ENCODE data around the gene HES5. TPM values are rescaled to one million over a fixed set of nuclear protein-coding genes. Genes with fewer than 3 reads are reported as not detected.
"Not testable (repeated sequence)": the region's sequence is repeated elsewhere in the genome, so short reads cannot be mapped to it uniquely, and the experiment has no call there.

Gene HES5
- total and polyA plus RNA-seq, 2 experiments from 2014 or later: not detected

DNA sequence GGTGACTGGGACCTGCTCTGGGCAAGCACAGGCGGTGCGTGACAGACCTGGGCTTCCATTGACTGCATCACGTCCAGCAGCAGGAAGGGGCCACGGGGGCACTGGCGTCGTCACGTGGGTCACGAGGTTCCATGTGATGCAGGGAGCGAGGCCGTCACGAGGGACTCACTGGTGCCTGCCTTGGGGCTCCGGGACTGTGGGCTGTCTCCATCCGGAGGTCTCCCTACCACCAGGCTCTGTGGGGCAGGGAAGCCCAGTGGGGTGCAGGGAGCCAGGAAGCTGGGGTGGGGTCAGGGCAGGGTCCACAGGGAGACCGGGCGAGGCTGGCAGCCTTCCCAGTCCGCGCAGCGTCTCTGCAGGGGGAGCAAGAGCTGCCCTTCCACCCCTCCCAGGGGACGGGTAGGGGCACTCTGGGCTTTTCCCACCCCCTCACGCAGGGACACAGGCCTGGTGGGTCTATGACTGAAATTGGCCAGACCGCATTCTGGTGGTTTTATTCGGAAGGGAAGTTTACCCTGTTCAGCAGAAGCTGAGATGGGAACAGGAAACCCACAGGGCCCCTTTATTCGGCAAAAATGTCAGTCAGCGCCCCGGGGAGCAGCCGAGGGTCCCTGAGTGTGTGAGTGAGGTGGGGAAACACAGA, 25.7 kb upstream of the HES5 start:
- peak overlapping the region; percentile 79 for H3K9ac ChIP-seq
- no peak overlapping the region; the same call in 1 of the 2 replicates for H3K27ac ChIP-seq
- no peaks in the 10 kb centered on the region for H3K79me2 ChIP-seq (ENCODE audit: insufficient read depth)
- peak overlapping the region; percentile 69 for H3K4me2 ChIP-seq (ENCODE audit: unreplicated experiment)
- no peaks in the 10 kb centered on the region for H4K20me1 ChIP-seq (ENCODE audit: insufficient read depth)
- no peaks in the 10 kb centered on the region for H3F3A ChIP-seq (ENCODE audit: insufficient read depth)
- H3K36me3 ChIP-seq (ENCODE audit: low read depth): no peaks in the 10 kb centered on the region
- peak overlapping the region; percentile 74 for H3K4me3 ChIP-seq
- WGBS, 2 experiments (ENCODE audit: low coverage in 1 of 2, low lambda C conversion rate in 2 of 2, missing lambda C conversion rate in 2 of 2): 4 to 5% methylated on average over 20 to 26 of the region's 26 CpGs
- in situ Hi-C loops (cut with MboI): no loop called here
- no peaks in the 10 kb centered on the region for H3K27me3 ChIP-seq (replicated peaks; ENCODE audit: insufficient read depth)
- 0 out of 2 replicates have a peak, but pooled peaks cover 5% of the 10 kb centered on the region for H3K4me1 ChIP-seq (ENCODE audit: insufficient read depth)
- H3K9me3 ChIP-seq (ENCODE audit: low read depth): no peaks in the 10 kb centered on the region
- DNase-seq: peak; percentile 73
- TF ChIP-seq EZH2phosphoT487 (IDR thresholded peaks at IDR 0.05; ENCODE audit: insufficient read depth, low read depth): no peak
- TF ChIP-seq EZH2 (IDR thresholded peaks at IDR 0.05; ENCODE audit: insufficient read depth, poor library complexity, severe bottlenecking): no peak
- H2AFZ ChIP-seq: peak overlapping the region; percentile 92
- no peaks in the 10 kb centered on the region for H3K9me2 ChIP-seq (ENCODE audit: insufficient read depth)

DNA sequence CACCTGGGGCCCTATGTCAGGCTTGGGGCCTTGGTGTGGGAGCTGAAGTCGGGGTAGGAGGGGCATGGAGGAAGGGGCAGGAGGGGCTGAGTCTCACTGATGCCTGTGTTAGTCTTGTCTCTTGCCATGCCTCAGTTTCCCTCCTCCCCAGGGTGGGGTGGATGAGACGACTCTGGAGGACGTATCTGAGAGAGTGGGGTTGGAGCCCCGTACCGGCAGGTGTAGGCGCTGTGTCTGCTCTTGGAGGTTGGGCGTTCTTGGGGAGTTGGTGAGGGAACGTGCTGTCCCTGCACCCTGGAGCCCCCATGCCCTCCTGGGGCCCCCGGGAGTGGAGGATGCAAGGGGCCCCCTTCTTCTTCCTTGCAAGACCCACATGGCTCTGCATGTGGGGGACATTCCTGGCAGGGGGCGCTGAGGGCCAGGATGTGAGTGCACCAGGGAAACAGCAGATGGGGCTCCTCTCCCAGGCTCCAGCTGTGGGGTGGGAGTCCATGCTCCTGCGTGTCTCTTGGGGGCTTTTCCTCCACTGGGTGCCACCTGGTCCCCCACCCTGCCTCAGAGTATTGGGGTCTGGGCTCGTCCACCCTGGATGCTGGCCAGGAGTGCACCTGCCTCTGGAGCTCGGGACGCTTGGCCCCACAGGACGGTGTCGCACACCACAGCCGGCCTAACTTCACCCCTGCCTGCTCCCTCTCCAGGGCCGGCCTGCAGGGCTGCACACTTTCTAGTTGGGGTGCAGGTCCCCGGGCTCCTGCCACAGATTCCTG, 24.7 kb upstream of the HES5 start:
- Histone ChIP-seq H3K27ac (no peak overlapping the region), H3K4me1 (ENCODE audit: insufficient read depth) (0 out of 2 replicates have a peak, but pooled peaks cover 5% of the 10 kb centered on the region), H3K9me3 (ENCODE audit: low read depth) (no peaks in the 10 kb centered on the region), H3K36me3 (ENCODE audit: low read depth) (no peaks in the 10 kb centered on the region), H3K79me2 (ENCODE audit: insufficient read depth) (no peaks in the 10 kb centered on the region), H3K4me3 (no peak overlapping the region), H3K9ac (no peak overlapping the region), H4K20me1 (ENCODE audit: insufficient read depth) (no peaks in the 10 kb centered on the region), H3K9me2 (ENCODE audit: insufficient read depth) (no peaks in the 10 kb centered on the region), H3F3A (ENCODE audit: insufficient read depth) (no peaks in the 10 kb centered on the region), H3K4me2 (ENCODE audit: unreplicated experiment) (no peak overlapping the region), H2AFZ (no peak overlapping the region), H3K27me3 (replicated peaks; ENCODE audit: insufficient read depth) (no peaks in the 10 kb centered on the region)
- in situ Hi-C loops (cut with MboI): no loop called here
- no peak for DNase-seq
- no peak for TF ChIP-seq EZH2 (IDR thresholded peaks at IDR 0.05; ENCODE audit: insufficient read depth, poor library complexity, severe bottlenecking)
- TF ChIP-seq EZH2phosphoT487 (IDR thresholded peaks at IDR 0.05; ENCODE audit: insufficient read depth, low read depth): no peak
- 60 to 65% methylated on average over 15 to 17 of the region's 19 CpGs for WGBS, 2 experiments (ENCODE audit: low coverage in 1 of 2, low lambda C conversion rate in 2 of 2, missing lambda C conversion rate in 2 of 2)

DNA sequence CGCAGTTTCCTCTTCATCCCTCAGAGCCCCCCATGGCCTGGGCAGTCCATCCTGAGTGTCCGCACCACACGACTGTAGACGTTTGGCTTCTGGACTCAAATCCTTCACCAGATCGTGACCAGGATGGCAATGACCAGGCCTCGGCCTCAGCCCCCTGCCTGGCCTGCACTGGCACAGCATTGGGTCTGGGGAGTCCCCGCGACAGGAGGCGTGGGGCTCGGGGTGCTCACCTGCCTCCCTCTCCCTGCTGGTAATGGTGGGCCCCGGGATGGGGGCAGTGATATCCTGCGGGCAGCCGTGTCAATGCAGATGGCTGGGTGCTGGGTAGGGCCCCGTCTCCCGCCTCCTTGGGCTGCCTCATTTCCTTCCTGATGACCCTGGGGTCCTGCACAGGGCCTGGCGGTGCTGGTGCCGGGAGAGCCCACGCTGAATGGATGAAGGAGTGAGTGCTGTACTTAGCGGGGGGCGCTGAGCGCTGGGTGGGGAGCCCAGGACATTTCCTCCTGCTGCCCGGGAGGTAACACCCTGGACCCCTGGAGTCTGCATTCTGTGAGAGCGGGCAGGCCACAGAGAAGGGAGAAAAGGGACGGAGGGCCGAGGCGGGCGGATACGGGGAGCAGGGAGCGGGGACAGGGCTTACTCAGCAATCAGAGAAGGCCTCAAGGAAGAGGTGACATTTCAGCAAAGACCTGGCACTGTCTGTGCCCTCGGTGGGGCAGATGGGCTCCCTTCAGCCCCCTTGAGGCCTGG, 24.0 kb upstream of the HES5 start:
- H3K4me2 ChIP-seq (ENCODE audit: unreplicated experiment): no peak overlapping the region
- no peaks in the 10 kb centered on the region for H3F3A ChIP-seq (ENCODE audit: insufficient read depth)
- no peak for DNase-seq
- peaks cover 8% of the 10 kb centered on the region; the same call in 1 of the 2 replicates for H3K4me1 ChIP-seq (ENCODE audit: insufficient read depth)
- no peak for TF ChIP-seq EZH2phosphoT487 (IDR thresholded peaks at IDR 0.05; ENCODE audit: insufficient read depth, low read depth)
- no peak for TF ChIP-seq EZH2 (IDR thresholded peaks at IDR 0.05; ENCODE audit: insufficient read depth, poor library complexity, severe bottlenecking)
- no peaks in the 10 kb centered on the region for H3K9me3 ChIP-seq (ENCODE audit: low read depth)
- H3K27me3 ChIP-seq (replicated peaks; ENCODE audit: insufficient read depth): no peaks in the 10 kb centered on the region
- in situ Hi-C loops (cut with MboI): no loop called here
- no peak overlapping the region for H3K4me3 ChIP-seq
- H3K27ac ChIP-seq: no peak overlapping the region
- H3K79me2 ChIP-seq (ENCODE audit: insufficient read depth): no peaks in the 10 kb centered on the region
- H4K20me1 ChIP-seq (ENCODE audit: insufficient read depth): no peaks in the 10 kb centered on the region
- H3K9ac ChIP-seq: no peak overlapping the region
- 87 to 88% methylated on average over 29 to 30 of the region's 30 CpGs for WGBS, 2 experiments (ENCODE audit: low coverage in 1 of 2, low lambda C conversion rate in 2 of 2, missing lambda C conversion rate in 2 of 2)
- no peaks in the 10 kb centered on the region for H3K36me3 ChIP-seq (ENCODE audit: low read depth)
- H3K9me2 ChIP-seq (ENCODE audit: insufficient read depth): no peaks in the 10 kb centered on the region
- H2AFZ ChIP-seq: no peak overlapping the region

DNA sequence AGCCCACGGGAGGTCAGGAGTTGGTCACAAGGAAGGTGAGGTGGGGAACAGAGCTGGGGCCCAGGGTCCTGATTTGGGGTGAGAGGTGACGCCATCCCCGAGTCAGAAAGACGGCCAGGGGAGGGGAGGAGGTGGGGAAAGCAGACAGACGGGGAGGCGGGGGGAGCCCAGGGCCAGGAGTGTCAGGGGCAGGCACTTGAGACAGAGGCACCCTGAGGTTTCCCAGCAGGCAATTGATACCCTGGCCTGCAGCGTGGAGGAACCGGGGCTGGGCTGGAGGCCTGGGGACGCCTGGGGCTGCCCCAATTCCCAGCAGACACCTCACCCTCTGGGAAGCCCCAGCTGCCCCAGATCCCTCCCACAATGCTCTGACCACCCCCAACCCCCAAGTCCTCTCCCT, 23.0 kb upstream of the HES5 start:
- H3F3A ChIP-seq (ENCODE audit: insufficient read depth); H3K4me3 ChIP-seq; H4K20me1 ChIP-seq (ENCODE audit: insufficient read depth); in situ Hi-C loops (cut with MboI); H3K9me3 ChIP-seq (ENCODE audit: low read depth); DNase-seq; H3K9me2 ChIP-seq (ENCODE audit: insufficient read depth); H3K9ac ChIP-seq; H3K79me2 ChIP-seq (ENCODE audit: insufficient read depth); H3K36me3 ChIP-seq (ENCODE audit: low read depth); H2AFZ ChIP-seq; H3K27me3 ChIP-seq (replicated peaks; ENCODE audit: insufficient read depth); H3K27ac ChIP-seq; H3K4me2 ChIP-seq (ENCODE audit: unreplicated experiment): not testable (repeated sequence)
- WGBS, 2 experiments (ENCODE audit: low coverage in 1 of 2, low lambda C conversion rate in 2 of 2, missing lambda C conversion rate in 2 of 2): 27% methylated on average over 4 of the region's 9 CpGs; no CpG with 5 or more reads in 1 of the 2 experiments
- H3K4me1 ChIP-seq (ENCODE audit: insufficient read depth): peaks cover 15% of the 10 kb centered on the region

Measured in GM23248 (cell line).